ENCODE data around the gene MLLT3.
"Not testable (repeated sequence)": the region's sequence is repeated elsewhere in the genome, so short reads cannot be mapped to it uniquely, and the experiment has no call there.

Gene MLLT3

GRCh38 chr9:20593537-20593936 lies 28.8 kb downstream of the MLLT3 start:
- no peak for DNase-seq

- DNase-seq = no peak
These were observed 29.2 kb downstream of the MLLT3 start for GRCh38 chr9:20593105-20593504.

- no peak for DNase-seq
These were observed 29.6 kb downstream of the MLLT3 start for GRCh38 chr9:20592673-20593072.

- DNase-seq = no peak
These were observed 31.1 kb downstream of the MLLT3 start for GRCh38 chr9:20591223-20591622.

GRCh38 chr9:20584968-20585643 lies 37.2 kb downstream of the MLLT3 start:
- no peak for DNase-seq

- DNase-seq = not testable (repeated sequence)
These were observed 39.2 kb downstream of the MLLT3 start for GRCh38 chr9:20583088-20583487.

GRCh38 chr9:20582150-20582549 lies 40.1 kb downstream of the MLLT3 start:
- DNase-seq = no peak

- DNase-seq = no peak
These were observed 41.6 kb downstream of the MLLT3 start for GRCh38 chr9:20580673-20581072.

GRCh38 chr9:20579524-20580314 lies 42.6 kb downstream of the MLLT3 start:
- no peak for DNase-seq

GRCh38 chr9:20573023-20573422 lies 49.3 kb downstream of the MLLT3 start:
- no peak for DNase-seq

GRCh38 chr9:20570756-20571155 lies 51.5 kb downstream of the MLLT3 start:
- DNase-seq = no peak

- DNase-seq = no peak
These were observed 52.2 kb downstream of the MLLT3 start for GRCh38 chr9:20570087-20570486.

- DNase-seq = no peak
These were observed 52.8 kb downstream of the MLLT3 start for GRCh38 chr9:20569525-20569924.

GRCh38 chr9:20568400-20568799 lies 53.9 kb downstream of the MLLT3 start:
- no peak for DNase-seq

- DNase-seq = no peak
These were observed 55.9 kb downstream of the MLLT3 start for GRCh38 chr9:20566401-20566800.

- DNase-seq = no peak
These were observed 57.6 kb downstream of the MLLT3 start for GRCh38 chr9:20564650-20565049.

- no peak for DNase-seq
These were observed 58.4 kb downstream of the MLLT3 start for GRCh38 chr9:20563917-20564316.

- no peak for DNase-seq
These were observed 60.2 kb downstream of the MLLT3 start for GRCh38 chr9:20562051-20562450.

- DNase-seq = peak in 1 of 2 experiments; percentile 43
These were observed 60.8 kb downstream of the MLLT3 start for GRCh38 chr9:20561531-20561930.

- DNase-seq = no peak
These were observed 62.9 kb downstream of the MLLT3 start for GRCh38 chr9:20559231-20559890.

- peak in 1 of 2 experiments; percentile 54 for DNase-seq
These were observed 63.7 kb downstream of the MLLT3 start for GRCh38 chr9:20558566-20559016.

- peak; percentile 47 to 63 for DNase-seq
These were observed 64.3 kb downstream of the MLLT3 start for GRCh38 chr9:20557890-20558565.

- no peak for DNase-seq
These were observed 65.0 kb downstream of the MLLT3 start for GRCh38 chr9:20557285-20557684.
